ENCODE measurements around the gene THG1L.
"Not testable (repeated sequence)": the region's sequence is repeated elsewhere in the genome, so short reads cannot be mapped to it uniquely, and the experiment has no call there.

DNA sequence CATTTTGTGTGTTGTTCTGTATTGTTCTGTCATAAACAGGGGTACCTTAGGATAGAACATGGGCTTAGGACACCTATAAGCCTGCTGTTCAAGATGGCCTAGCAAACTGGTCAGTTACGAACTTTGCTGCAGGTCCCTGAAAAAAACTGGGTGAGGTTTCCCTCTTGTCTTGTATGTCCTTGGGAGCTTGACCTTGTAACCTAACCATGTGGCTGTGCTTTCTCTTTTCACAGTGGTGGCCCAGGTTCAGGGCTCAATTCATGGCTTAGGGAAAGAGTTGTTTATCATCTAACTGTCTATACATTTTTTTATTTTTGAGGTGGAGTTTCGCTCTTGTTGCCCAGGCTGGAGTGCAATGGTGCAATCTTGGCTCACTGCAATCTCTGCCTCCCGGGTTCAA lies 35.1 kb upstream of the THG1L start:
- TF ChIP-seq, protein P1, sequence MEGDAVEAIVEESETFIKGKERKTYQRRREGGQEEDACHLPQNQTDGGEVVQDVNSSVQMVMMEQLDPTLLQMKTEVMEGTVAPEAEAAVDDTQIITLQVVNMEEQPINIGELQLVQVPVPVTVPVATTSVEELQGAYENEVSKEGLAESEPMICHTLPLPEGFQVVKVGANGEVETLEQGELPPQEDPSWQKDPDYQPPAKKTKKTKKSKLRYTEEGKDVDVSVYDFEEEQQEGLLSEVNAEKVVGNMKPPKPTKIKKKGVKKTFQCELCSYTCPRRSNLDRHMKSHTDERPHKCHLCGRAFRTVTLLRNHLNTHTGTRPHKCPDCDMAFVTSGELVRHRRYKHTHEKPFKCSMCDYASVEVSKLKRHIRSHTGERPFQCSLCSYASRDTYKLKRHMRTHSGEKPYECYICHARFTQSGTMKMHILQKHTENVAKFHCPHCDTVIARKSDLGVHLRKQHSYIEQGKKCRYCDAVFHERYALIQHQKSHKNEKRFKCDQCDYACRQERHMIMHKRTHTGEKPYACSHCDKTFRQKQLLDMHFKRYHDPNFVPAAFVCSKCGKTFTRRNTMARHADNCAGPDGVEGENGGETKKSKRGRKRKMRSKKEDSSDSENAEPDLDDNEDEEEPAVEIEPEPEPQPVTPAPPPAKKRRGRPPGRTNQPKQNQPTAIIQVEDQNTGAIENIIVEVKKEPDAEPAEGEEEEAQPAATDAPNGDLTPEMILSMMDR (conservative IDR thresholded peaks at IDR 0.05 in 1 of 2, IDR thresholded peaks at IDR 0.05 in 1 of 2; ENCODE audit: low read depth in 1 of 2, low read length in 2 of 2), result not testable (repeated sequence)
- TF ChIP-seq EZH2 (IDR thresholded peaks at IDR 0.05; ENCODE audit: low read length, missing control alignments), result not testable (repeated sequence)

Measured in fibroblast of lung (primary cell).